ENCODE measurements around the gene GRM1.

Gene GRM1

DNA sequence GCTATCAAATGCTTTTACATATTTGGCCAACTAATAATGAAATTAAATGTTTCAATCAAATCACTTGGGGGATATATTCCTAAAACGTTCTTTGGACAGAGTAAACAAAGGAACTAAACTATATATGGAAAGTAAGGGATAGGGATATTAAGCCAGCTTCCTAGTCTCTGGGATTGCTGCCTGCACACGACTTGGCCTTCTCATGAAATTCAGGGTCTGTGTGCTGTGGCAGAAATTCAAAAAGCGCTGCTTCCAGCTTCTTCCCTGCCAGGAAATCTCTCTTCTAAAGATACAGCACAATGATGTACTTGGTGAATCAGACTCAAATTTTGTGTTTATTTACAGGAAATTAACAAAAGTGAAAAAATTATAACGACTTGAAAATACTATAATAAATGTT, 308.5 kb downstream of the GRM1 start:
- DNase-seq: no peak

DNA sequence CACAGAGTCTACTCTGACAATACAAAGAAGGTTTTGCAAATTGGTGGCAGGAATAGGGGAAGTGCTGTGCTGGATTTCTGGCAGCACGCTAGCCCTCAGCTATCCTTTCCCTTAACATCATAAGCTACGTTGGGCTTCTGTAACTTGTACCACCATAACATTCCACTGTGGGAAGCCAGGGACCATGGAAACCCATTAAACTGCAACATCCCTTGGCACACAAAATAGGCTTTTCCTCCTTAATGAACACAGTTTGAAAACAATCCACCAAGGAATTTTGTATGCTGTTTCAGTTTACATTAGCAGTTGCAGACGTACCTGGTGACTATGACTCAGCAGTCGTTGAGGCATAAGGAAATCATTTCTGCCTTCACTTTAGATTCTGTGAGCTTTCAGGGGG, 310.9 kb downstream of the GRM1 start:
- DNase-seq: no peak

DNA sequence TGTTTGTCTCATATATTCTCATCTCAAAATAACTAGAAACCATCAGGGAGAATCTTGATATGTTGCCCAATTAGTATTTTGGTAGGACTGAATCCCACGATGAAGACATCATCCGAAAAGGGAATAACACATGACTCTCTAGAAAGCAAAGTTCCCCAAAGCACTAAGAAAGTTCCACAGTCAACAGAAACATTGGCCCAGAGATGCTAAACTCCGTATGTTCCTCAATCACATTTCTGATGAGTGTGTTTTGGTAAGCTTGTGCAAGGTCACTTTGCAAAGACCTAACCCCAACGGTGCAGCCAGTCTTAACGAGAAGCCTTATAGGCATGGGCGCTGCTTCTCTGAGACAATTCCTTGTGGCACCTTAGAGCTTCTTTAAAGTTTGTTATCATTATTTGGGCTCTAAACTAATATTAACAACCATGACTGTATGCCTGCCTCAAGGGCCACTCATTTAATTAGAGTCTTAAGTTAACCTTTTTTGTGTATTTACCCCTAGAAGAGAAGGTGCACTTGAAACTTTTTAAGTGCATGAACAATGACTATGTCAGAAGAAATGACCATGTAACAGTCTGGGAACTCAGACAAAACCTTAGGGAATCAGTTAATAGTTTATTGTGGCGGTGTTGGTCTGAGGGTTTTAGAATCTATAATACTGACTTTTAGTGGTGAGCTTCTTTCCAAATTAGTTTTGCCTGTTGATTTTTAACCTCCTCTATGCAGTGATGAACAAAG, 312.8 kb downstream of the GRM1 start:
- no peak for DNase-seq

GRCh38 chr6:146345598-146345997, 316.7 kb downstream of the GRM1 start:
- DNase-seq: no peak

GRCh38 chr6:146347090-146347489, 318.2 kb downstream of the GRM1 start:
- no peak for DNase-seq

GRCh38 chr6:146347690-146348089, 318.8 kb downstream of the GRM1 start:
- no peak for DNase-seq

DNA sequence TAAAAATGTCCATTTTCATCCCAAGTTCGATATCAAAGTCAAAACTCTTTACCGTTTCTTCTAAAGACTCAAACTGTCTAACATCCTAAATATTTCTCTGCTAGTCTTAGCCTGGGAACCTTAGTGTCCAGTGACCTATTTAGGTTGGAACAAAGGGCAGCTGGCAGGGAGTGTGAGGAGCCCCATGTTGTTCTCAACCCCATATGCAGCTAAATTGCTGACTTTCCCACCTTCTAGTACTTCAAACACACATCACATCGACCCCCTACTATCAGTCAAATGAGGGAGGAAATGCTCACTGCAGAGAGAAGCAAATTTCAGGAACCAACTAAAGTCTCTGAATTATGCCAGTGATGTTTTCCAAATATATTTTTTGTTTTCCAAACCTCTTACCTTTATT, 322.2 kb downstream of the GRM1 start:
- DNase-seq: no peak

DNA sequence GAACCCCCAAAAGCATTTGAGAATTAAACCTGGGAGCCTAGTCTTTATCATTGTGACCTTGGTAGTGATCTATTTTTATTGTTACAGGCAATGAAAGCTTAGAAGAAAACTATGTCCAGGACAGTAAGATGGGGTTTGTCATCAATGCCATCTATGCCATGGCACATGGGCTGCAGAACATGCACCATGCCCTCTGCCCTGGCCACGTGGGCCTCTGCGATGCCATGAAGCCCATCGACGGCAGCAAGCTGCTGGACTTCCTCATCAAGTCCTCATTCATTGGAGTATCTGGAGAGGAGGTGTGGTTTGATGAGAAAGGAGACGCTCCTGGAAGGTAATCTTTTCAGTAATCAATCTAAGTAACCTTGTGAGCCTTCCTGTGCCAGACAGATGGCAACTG, 323.3 kb downstream of the GRM1 start:
- DNase-seq: no peak

- no peak for DNase-seq
Observed at GRCh38 chr6:146354451-146354850, 325.6 kb downstream of the GRM1 start.

GRCh38 chr6:146355521-146356100, 326.7 kb downstream of the GRM1 start:
- no peak for DNase-seq

GRCh38 chr6:146357578-146358430, 328.9 kb downstream of the GRM1 start:
- DNase-seq: no peak

DNA sequence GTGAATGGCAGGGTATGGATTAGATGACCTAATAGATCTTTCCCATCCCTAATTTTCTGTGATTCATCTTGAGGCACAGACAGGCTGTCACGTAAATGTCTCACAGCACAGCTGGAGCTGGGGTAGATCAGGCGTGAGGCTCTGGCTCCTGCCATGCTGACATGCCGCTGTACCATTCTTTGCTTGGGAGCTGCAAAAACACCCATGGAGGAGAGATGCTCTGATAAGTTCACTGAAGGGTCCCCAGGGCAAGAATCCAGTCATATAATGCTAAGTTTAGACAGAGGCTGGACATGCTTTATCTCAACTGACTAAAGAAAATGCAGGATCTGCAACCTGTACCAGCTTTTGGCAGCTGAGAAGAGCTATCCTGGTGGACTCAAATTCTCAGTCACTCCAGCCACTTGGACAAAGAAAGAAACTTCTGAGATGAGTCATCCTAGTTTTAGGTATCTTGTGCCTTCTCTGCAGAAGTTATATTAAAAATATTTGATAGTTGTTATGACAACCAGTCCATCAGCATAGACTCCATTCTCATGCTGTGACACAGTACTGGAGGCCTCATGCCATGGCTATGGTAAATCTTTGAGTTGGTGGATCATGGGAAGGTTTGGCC, 329.7 kb downstream of the GRM1 start:
- DNase-seq: no peak

DNA sequence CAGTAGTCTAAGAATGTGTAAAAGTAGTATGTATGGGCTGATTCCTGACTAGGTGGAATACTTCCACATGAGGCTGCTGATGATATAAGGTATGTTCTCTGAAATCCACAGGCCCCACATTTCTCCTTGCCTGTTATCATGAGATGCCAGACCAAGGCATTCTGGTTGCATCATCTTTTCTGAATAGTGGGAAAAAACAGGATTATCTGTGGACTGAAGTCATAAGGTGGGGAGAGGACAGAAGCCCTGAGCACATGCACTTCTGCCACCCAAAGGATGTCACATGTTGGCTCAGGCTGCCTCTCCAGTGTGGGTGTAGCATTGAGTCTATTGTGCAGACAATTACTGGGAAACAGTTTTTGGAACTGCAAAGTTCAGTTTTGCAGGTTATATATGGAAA, 330.3 kb downstream of the GRM1 start:
- DNase-seq: no peak

DNA sequence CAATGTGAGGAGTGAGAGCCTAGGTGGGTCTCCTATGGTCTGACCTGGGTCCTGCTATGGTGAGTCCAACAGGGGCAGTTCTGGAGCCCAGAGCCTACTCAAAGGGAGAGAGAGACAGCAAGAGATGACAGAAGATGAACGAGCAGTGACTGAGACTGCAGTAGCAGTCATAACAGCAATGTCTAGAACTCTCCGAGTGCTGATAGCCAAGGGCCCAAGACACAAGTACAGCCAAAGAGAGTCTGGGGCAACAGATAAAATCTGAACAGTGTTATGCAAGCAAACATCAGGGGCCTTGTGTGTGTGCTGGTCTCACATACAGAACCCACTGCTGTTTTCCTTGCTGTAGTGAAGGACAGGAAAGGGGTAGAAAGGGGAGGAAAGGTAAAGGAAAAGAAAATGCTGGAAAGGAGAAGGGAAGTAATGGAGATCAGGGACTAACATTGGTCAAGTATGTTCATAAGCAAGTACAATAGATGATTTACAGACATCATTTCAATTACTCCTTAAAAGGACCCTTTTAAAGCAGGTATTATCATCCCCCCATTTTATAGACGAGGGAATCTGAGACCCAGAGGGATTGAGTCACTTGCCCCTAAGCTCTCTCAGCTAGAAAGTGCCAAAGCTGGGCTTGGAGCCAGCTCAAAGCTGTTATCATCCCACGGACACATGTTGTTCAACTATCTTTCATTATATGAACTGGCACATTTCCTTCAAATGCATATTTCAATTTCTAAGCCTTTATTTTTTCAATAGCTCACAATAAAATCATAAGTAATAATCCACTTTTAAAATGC, 332.5 kb downstream of the GRM1 start:
- DNase-seq: no peak

GRCh38 chr6:146363838-146364607, 335.2 kb downstream of the GRM1 start:
- no peak for DNase-seq

GRCh38 chr6:146364816-146365594, 336.1 kb downstream of the GRM1 start:
- no peak for DNase-seq

DNA sequence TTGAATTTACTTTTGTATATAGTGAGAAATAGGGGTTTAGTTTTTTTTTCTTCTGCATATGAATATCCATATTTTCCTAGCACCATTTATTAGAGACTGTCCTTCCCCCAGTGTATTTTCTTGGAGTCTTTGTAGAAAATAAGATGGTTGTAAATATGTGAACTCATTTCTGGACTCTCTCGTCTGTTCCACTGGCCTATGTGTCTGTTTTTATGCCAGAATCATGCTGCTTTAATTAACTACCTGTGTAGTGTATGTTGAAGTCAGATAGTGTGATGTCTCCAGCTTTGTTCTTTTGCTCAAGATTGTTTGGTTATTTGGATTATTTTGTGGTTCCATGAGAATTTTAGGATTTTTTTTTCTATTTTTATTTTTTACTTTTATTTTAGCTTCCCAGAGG, 338.2 kb downstream of the GRM1 start:
- no peak for DNase-seq

- no peak for DNase-seq
Observed at GRCh38 chr6:146369866-146370265, 341.0 kb downstream of the GRM1 start.

- no peak for DNase-seq
Observed at GRCh38 chr6:146381486-146381885, 352.6 kb downstream of the GRM1 start.

DNA sequence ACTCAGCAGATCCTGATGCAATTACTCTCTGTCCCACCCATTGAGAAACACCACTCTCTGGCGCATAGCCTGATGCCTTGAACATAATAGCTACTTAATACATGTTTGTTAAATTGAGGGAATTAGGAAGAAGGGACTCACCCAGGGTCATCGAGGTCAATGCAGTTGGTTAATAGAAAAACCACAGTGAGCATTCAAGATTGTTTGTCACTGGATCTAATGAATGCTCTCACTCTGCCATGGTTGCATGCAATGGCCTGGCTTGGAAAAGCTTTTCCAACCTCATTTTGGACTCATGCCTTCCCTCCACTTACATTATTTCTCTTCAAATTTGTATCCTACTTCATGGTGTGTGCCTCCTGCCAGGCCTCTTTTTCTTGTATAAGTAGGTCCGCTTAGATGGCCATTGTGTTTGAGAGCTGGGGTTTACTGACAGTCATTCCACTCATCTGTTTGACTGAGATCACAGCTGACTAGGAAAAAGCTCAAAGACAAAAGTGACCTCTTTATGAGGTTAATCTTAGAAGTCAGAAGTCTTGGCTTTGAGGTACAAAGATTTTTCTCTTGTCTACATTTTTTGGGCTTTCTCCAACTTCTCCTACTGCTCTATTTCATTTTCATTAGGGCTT, 360.0 kb downstream of the GRM1 start:
- no peak for DNase-seq

DNA sequence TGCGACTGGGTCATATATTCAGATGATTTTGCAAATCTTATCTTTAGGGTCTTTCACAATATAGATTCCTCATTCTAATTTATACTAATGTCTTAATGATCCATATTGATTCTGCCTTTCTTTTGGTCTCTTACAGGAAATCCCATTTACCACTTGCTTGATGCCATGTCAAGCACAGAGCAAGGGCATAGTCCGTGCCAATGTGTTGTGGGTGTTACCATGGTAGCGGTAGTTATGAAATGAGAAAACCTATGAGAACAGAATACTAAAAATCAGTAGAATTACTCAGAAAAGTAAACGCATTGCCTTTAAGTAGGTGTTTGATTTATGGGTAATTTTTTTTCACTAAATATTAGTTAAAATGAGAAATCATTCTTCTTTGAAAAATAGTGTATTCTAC, 360.9 kb downstream of the GRM1 start:
- no peak for DNase-seq
